ENCODE measurements around the gene NCAPH2.

- TF ChIP-seq POLR2A (IDR thresholded peaks at IDR 0.05): no peak
- peak in 1 of 6 experiments; percentile 11 for TF ChIP-seq CTCF (IDR thresholded peaks at IDR 0.05)
Measured at GRCh38 chr22:50569041-50569459, 61.0 kb downstream of the NCAPH2 start.
